ENCODE data around the gene SLC31A2.

The SLC31A2 gene

DNA sequence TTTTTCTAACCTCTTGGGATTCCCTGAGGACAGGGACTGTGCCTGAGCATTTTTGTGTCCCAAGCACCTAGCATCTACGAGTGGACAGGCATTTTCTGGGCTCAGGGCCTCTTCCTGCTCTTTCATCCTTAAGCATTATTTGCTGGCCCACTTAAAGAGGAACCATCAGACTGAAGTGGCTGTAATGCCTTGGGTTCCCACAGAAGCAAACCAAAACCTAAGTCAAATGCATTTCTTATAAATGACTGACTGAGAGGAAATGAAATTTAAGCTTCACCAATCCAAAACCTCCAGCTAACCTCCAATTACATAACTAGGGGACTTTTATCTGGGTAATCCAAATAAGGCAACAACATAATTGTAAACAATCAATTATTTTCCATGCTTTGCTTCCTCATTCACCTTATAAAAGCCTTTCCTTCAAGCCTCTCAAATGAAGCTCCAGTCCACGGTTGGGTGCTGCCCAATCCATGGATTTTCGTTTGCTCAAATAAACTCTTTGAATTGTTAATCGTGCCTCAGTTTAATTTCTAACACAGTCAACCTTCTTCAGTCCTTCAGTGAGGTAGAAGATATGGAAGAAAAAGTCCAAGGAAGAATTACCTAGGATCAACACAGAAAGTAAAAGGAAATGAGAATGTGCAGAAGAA is 25.3 kb upstream of the SLC31A2 start:
- Histone ChIP-seq H3K4me3 (ENCODE audit: low read length) (no peak overlapping the region), H3K79me2 (ENCODE audit: control insufficient read depth, low read length) (no peaks in the 10 kb centered on the region), H3K4me2 (ENCODE audit: low read length) (no peak overlapping the region), H3K9me3 (ENCODE audit: control insufficient read depth, insufficient read depth, low read length) (no peaks in the 10 kb centered on the region), H3K4me1 (ENCODE audit: control insufficient read depth, low read length) (no peaks in the 10 kb centered on the region), H3F3A (ENCODE audit: control insufficient read depth, insufficient read depth) (no peaks in the 10 kb centered on the region), H3K27me3 (ENCODE audit: control insufficient read depth, low read length) (peaks cover 9% of the 10 kb centered on the region), H4K20me1 (ENCODE audit: control insufficient read depth, insufficient read depth, low read depth, low read length) (no peaks in the 10 kb centered on the region), H3K27ac (ENCODE audit: low read depth, low read length) (no peak overlapping the region), H3K36me3 (ENCODE audit: control insufficient read depth, low read length) (no peaks in the 10 kb centered on the region), H3K9me2 (replicated peaks; ENCODE audit: control insufficient read depth, low read length) (no peaks in the 10 kb centered on the region)
- no peak for TF ChIP-seq EZH2phosphoT487 (IDR thresholded peaks at IDR 0.05; ENCODE audit: borderline replicate concordance, low read length)
- TF ChIP-seq, protein P1, sequence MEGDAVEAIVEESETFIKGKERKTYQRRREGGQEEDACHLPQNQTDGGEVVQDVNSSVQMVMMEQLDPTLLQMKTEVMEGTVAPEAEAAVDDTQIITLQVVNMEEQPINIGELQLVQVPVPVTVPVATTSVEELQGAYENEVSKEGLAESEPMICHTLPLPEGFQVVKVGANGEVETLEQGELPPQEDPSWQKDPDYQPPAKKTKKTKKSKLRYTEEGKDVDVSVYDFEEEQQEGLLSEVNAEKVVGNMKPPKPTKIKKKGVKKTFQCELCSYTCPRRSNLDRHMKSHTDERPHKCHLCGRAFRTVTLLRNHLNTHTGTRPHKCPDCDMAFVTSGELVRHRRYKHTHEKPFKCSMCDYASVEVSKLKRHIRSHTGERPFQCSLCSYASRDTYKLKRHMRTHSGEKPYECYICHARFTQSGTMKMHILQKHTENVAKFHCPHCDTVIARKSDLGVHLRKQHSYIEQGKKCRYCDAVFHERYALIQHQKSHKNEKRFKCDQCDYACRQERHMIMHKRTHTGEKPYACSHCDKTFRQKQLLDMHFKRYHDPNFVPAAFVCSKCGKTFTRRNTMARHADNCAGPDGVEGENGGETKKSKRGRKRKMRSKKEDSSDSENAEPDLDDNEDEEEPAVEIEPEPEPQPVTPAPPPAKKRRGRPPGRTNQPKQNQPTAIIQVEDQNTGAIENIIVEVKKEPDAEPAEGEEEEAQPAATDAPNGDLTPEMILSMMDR (IDR thresholded peaks at IDR 0.05; ENCODE audit: low read depth, low read length, poor library complexity, severe bottlenecking): no peak

GRCh38 chr9:113129466-113129865 is 21.3 kb upstream of the SLC31A2 start:
- no peaks in the 10 kb centered on the region for H4K20me1 ChIP-seq (ENCODE audit: control insufficient read depth, insufficient read depth, low read depth, low read length)

DNA sequence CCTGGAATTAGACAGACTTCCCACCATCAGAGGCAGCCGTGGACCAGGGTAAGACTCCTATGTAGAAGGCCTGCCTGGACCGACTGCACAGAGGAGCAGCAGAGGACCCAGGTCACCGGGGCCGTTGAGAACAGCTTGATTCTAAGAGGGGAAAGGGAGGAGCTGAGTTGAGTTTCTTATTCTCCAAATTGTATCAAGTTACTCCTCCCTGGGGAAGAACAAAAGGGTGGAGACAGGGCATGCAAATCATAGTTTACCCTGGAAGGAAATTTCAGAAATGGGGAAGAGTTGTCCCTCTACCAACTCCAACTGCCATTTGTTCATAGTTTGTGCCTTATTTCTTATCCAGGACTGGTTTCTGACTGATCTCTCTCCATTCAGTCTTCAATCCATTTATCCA is 20.9 kb upstream of the SLC31A2 start:
- Histone ChIP-seq H4K20me1 (ENCODE audit: control insufficient read depth, insufficient read depth, low read depth, low read length) (no peaks in the 10 kb centered on the region), H3K4me1 (ENCODE audit: control insufficient read depth, low read length) (no peaks in the 10 kb centered on the region), H3K9me2 (replicated peaks; ENCODE audit: control insufficient read depth, low read length) (no peaks in the 10 kb centered on the region), H3K4me2 (ENCODE audit: low read length) (no peak overlapping the region), H3K4me3 (ENCODE audit: low read length) (no peak overlapping the region), H3K27me3 (ENCODE audit: control insufficient read depth, low read length) (peaks cover 11% of the 10 kb centered on the region), H3K36me3 (ENCODE audit: control insufficient read depth, low read length) (no peaks in the 10 kb centered on the region), H3K79me2 (ENCODE audit: control insufficient read depth, low read length) (no peaks in the 10 kb centered on the region), H3F3A (ENCODE audit: control insufficient read depth, insufficient read depth) (no peaks in the 10 kb centered on the region), H3K9me3 (ENCODE audit: control insufficient read depth, insufficient read depth, low read length) (no peaks in the 10 kb centered on the region), H3K27ac (ENCODE audit: low read depth, low read length) (no peak overlapping the region)
- TF ChIP-seq, protein P1 (IDR thresholded peaks at IDR 0.05; ENCODE audit: low read depth, low read length, poor library complexity, severe bottlenecking): no peak
- no peak for TF ChIP-seq EZH2phosphoT487 (IDR thresholded peaks at IDR 0.05; ENCODE audit: borderline replicate concordance, low read length)

More at GRCh38 chr9:113129466-113129865, 21.3 kb upstream of the SLC31A2 start:
- H3K27ac ChIP-seq (ENCODE audit: low read depth, low read length): no peak overlapping the region
- no peaks in the 10 kb centered on the region for H3K79me2 ChIP-seq (ENCODE audit: control insufficient read depth, low read length)
- no peaks in the 10 kb centered on the region for H3F3A ChIP-seq (ENCODE audit: control insufficient read depth, insufficient read depth)
- H3K36me3 ChIP-seq (ENCODE audit: control insufficient read depth, low read length): no peaks in the 10 kb centered on the region
- H3K27me3 ChIP-seq (ENCODE audit: control insufficient read depth, low read length): peaks cover 11% of the 10 kb centered on the region
- no peak for TF ChIP-seq EZH2phosphoT487 (IDR thresholded peaks at IDR 0.05; ENCODE audit: borderline replicate concordance, low read length)
- TF ChIP-seq, protein P1 (IDR thresholded peaks at IDR 0.05; ENCODE audit: low read depth, low read length, poor library complexity, severe bottlenecking): no peak
- no peaks in the 10 kb centered on the region for H3K9me2 ChIP-seq (replicated peaks; ENCODE audit: control insufficient read depth, low read length)
- H3K9me3 ChIP-seq (ENCODE audit: control insufficient read depth, insufficient read depth, low read length): no peaks in the 10 kb centered on the region
- H3K4me3 ChIP-seq (ENCODE audit: low read length): no peak overlapping the region
- H3K4me1 ChIP-seq (ENCODE audit: control insufficient read depth, low read length): no peaks in the 10 kb centered on the region
- no peak overlapping the region for H3K4me2 ChIP-seq (ENCODE audit: low read length)
